ENCODE results near the gene CPED1.

DNA sequence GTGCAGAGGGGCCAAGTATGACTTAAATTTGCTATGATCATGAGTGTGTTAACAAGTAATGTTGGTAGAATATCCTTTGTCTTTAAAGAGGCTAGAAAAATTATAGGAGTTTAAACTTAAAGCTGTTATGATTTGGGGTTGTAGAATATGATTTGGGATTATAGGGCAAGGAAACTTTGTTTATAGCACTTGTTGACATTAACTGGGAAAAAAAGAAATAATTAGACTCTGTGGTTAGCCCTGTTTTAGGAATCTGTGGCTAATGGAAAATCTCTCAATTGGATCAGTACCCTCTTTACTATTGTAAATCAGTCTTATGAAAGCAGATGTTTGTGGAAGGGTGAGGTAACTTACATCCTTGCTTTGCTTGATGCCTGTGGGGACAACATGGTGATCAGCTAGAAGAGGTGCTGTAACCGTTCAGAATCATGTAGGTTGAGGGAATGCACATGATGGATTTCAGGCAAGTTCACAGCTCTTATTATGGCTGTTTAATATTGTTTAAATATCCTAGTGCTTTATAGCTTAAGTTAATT is 26.8 kb upstream of the CPED1 start:
- TF ChIP-seq CTCF (IDR thresholded peaks at IDR 0.05), result no peak
- no peak for TF ChIP-seq POLR2A (IDR thresholded peaks at IDR 0.05)

Measured in body of pancreas (tissue), 4 donors.